Measurements from ENCODE around the gene BAIAP3.

GRCh38 chr16:1316033-1316405 is 17.4 kb upstream of the BAIAP3 start:
- no peak for TF ChIP-seq CTCF (IDR thresholded peaks at IDR 0.05; ENCODE audit: extremely low read depth in 1 of 2, insufficient read depth in 1 of 2, low read depth in 1 of 2, low read length in 2 of 2)
- no peak for TF ChIP-seq POLR2AphosphoS5 (IDR thresholded peaks at IDR 0.05; ENCODE audit: insufficient read depth, low read depth, low read length)
- TF ChIP-seq POLR2A (IDR thresholded peaks at IDR 0.05; ENCODE audit: low read depth, low read length), result no peak
- TF ChIP-seq MAX (IDR thresholded peaks at IDR 0.05; ENCODE audit: insufficient read depth, insufficient read length), result no peak
- TF ChIP-seq EZH2 (IDR thresholded peaks at IDR 0.05; ENCODE audit: borderline replicate concordance, low read depth, low read length, severe bottlenecking), result no peak
- TF ChIP-seq FOS (IDR thresholded peaks at IDR 0.05; ENCODE audit: borderline replicate concordance, insufficient read depth, low read length), result no peak
